Measurements from ENCODE around the gene PTPRO. TPM values are rescaled to one million over a fixed set of nuclear protein-coding genes. Genes with fewer than 3 reads are reported as not detected.

The PTPRO gene
- total and polyA plus RNA-seq, 2 experiments from 2014 or later, result 0.12 TPM; not detected in 1

- Histone ChIP-seq H3K4me1 (ENCODE audit: low read depth) (no peaks in the 10 kb centered on the region), H3K27me3 (no peaks in the 10 kb centered on the region), H3K27ac (no peak overlapping the region), H3K4me3 (no peak overlapping the region), H3K9me3 (ENCODE audit: low read depth) (no peaks in the 10 kb centered on the region), H3K36me3 (no peaks in the 10 kb centered on the region)
- DNase-seq (ENCODE audit: low read depth in 1 of 2, low spot score in 1 of 2), result no peak
- no peak for TF ChIP-seq CTCF (IDR thresholded peaks at IDR 0.05; ENCODE audit: low read depth, low read length)
These were observed 214.1 kb downstream of the PTPRO start for GRCh38 chr12:15536446-15536845.

GRCh38 chr12:15538881-15539280 lies 216.6 kb downstream of the PTPRO start:
- no peak overlapping the region for H3K27ac ChIP-seq
- no peaks in the 10 kb centered on the region for H3K27me3 ChIP-seq
- H3K4me1 ChIP-seq (ENCODE audit: low read depth), result no peaks in the 10 kb centered on the region
- H3K9me3 ChIP-seq (ENCODE audit: low read depth), result no peaks in the 10 kb centered on the region
- no peak for TF ChIP-seq CTCF (IDR thresholded peaks at IDR 0.05; ENCODE audit: low read depth, low read length)
- no peak overlapping the region for H3K4me3 ChIP-seq
- DNase-seq (ENCODE audit: low read depth in 1 of 2, low spot score in 1 of 2), result no peak
- no peaks in the 10 kb centered on the region for H3K36me3 ChIP-seq

- no peak overlapping the region for H3K4me3 ChIP-seq
- H3K27me3 ChIP-seq, result no peaks in the 10 kb centered on the region
- no peak for TF ChIP-seq CTCF (IDR thresholded peaks at IDR 0.05; ENCODE audit: low read depth, low read length)
- H3K27ac ChIP-seq, result no peak overlapping the region
- no peak for DNase-seq (ENCODE audit: low read depth in 1 of 2, low spot score in 1 of 2)
- no peaks in the 10 kb centered on the region for H3K4me1 ChIP-seq (ENCODE audit: low read depth)
- no peaks in the 10 kb centered on the region for H3K9me3 ChIP-seq (ENCODE audit: low read depth)
- no peaks in the 10 kb centered on the region for H3K36me3 ChIP-seq
These were observed 217.7 kb downstream of the PTPRO start for GRCh38 chr12:15540005-15540404.

GRCh38 chr12:15540469-15540872 lies 218.2 kb downstream of the PTPRO start:
- Histone ChIP-seq H3K27me3 (no peaks in the 10 kb centered on the region), H3K9me3 (ENCODE audit: low read depth) (no peaks in the 10 kb centered on the region), H3K4me1 (ENCODE audit: low read depth) (no peaks in the 10 kb centered on the region), H3K27ac (no peak overlapping the region), H3K36me3 (no peaks in the 10 kb centered on the region), H3K4me3 (no peak overlapping the region)
- DNase-seq (ENCODE audit: low read depth in 1 of 2, low spot score in 1 of 2), result peak in 1 of 2 donors; percentile 39
- TF ChIP-seq CTCF (IDR thresholded peaks at IDR 0.05; ENCODE audit: low read depth, low read length), result no peak

GRCh38 chr12:15541996-15542631 lies 219.8 kb downstream of the PTPRO start:
- no peak overlapping the region for H3K27ac ChIP-seq
- DNase-seq (ENCODE audit: low read depth in 1 of 2, low spot score in 1 of 2), result peak in 1 of 2 donors; percentile 15
- no peaks in the 10 kb centered on the region for H3K27me3 ChIP-seq
- no peak overlapping the region for H3K4me3 ChIP-seq
- H3K9me3 ChIP-seq (ENCODE audit: low read depth), result no peaks in the 10 kb centered on the region
- no peaks in the 10 kb centered on the region for H3K36me3 ChIP-seq
- no peaks in the 10 kb centered on the region for H3K4me1 ChIP-seq (ENCODE audit: low read depth)
- TF ChIP-seq CTCF (IDR thresholded peaks at IDR 0.05; ENCODE audit: low read depth, low read length), result no peak

All from cardiac muscle cell (in vitro differentiated cells and primary cell).